C4-2B (cell line): ENCODE measurements around the gene IGFBP6.

ENCODE experiments used
- CTCF ChIP-seq: fragments of 450-650 bp; conservative IDR thresholded peaks from 2 replicates; pipeline ENCODE4 v1.5.1; 2017; ENCODE audit warnings: mild to moderate bottlenecking
- ZFX ChIP-seq: fragments of 450-650 bp; IDR thresholded peaks from 2 replicates; pipeline ENCODE4 v1.6.1; 2017

GRCh38 chr12:53128780-53129569 is 31.5 kb downstream of the IGFBP6 start:
- TF ChIP-seq CTCF = no peak
- TF ChIP-seq ZFX = no peak
